Right lobe of liver (tissue), 4 donors: ENCODE data around the gene POLA2.

Experiments used
- CTCF ChIP-seq, 4 donors: fragments of 200-600 bp in 3 of 4; fragments of 450-650 bp in 1 of 4; IDR thresholded peaks; one replicate each; pipeline versions ENCODE4 v1.5.1 to v1.8.0; 2016 to 2022; ENCODE audit warnings: antibody characterized with exemption in 4 of 4, mild to moderate bottlenecking in 2 of 4
- POLR2A ChIP-seq: fragments of 450-650 bp; IDR thresholded peaks from one replicate; pipeline ENCODE4 v1.6.1; 2017; ENCODE audit warnings: antibody characterized with exemption, mild to moderate bottlenecking
- donor health status: DM: no; HTN: no; CAD: no.
- donor health status: DM: no; HTN: no; CAD: no.
- donor health status: DM: no; HTN: yes; CAD: no.

GRCh38 chr11:65325435-65325834, 63.7 kb downstream of the POLA2 start:
- no peak for TF ChIP-seq CTCF (IDR thresholded peaks at IDR 0.05)
- no peak for TF ChIP-seq POLR2A
